Limb (tissue), 2 donors: ENCODE measurements around the gene RNU5B-1.
"Not testable (repeated sequence)": the region's sequence is repeated elsewhere in the genome, so short reads cannot be mapped to it uniquely, and the experiment has no call there.

Source experiments
- DNase-seq, 2 donors: peaks; one replicate each; pipeline ENCODE4 v3.0.0-alpha.2; 2016; ENCODE audit errors: extremely low spot score in 2 of 2

Gene RNU5B-1

GRCh38 chr15:65343374-65343981 lies 39.0 kb downstream of the RNU5B-1 start:
- no peak for DNase-seq

DNA sequence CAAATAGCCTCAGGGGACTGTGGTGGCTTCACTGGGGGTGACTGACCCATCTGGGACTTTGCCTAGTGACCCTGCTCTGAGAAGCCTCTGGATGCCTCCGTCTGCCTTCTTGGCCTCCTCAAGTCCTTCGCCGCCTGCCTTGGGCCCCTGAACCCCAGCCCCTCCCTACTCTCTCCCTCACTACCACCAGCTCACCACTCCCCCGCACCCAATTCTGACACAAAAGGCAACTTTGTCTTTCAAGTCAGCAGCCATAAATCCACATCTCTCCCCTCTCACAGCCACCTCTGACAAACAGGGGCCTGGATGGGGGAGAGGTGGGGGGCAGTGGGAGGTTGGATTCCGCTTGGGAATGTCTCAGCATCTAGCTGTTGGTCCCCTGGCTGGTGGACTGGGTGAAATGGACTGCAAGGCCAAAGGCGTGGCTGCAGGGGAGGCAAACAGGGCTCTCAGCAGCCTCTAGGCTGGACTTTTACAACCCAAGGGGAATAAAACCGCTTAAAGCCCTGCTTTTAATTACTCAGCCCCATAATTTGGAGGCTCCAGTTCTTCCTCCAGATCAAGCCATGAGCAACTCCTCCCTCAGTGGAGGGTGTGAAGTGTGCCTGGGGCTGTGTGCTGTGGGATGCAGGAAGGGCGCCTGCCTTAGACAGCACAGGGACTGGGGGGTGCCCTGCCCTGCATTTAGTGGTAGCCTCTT lies 39.9 kb downstream of the RNU5B-1 start:
- no peak for DNase-seq

DNA sequence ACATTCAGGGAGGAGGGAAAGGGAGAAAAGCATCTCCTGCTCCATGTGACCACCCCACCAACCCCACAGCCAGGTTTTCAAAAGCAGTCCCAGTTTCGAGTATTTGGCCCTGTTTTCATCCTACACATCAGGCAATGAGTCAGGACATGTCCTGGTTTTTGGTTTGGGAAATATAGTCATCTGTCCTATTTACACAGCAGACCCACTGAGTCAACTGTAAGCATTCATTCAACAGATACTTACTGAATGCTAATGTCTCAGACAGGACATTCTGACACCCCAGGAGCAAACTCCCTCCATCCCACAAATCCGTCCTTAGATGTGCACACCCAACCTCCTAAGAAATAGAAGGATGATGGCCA lies 40.4 kb downstream of the RNU5B-1 start:
- DNase-seq = no peak

- no peak for DNase-seq
These were observed 42.5 kb downstream of the RNU5B-1 start for GRCh38 chr15:65346856-65347598.

GRCh38 chr15:65347756-65348155 lies 43.3 kb downstream of the RNU5B-1 start:
- not testable (repeated sequence) for DNase-seq

DNA sequence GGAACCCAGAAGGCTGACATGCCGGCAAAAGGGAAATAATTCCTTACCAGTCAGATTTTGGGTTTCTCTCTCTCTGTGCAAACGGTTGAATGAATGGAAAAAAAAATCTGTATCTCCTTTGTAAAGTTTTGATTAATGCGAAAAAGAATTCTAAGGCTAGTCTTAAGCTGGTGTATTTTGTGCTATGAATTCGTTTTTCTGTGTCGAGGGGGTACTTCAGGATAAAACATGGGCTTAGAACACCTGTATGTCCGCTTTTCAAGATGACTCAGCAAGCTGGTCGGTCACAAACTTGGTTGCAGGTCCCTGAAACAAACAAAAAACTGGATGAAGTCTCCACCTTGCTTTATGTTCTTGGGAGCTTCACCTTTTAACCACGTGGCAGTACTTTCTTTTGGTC lies 44.9 kb downstream of the RNU5B-1 start:
- DNase-seq = no peak

GRCh38 chr15:65351972-65352371 lies 47.5 kb downstream of the RNU5B-1 start:
- not testable (repeated sequence) for DNase-seq
